Tibial artery (tissue), 4 donors: ENCODE results near the gene PDLIM5.

Experiments
- DNase-seq, 2 donors: peaks; one replicate each; pipeline ENCODE4 v3.0.0-alpha.2; 2019
- H3K27ac ChIP-seq, 2 donors: fragments of 200-600 bp; sonication (generic) in 1 of 2; 1 replicate in 1 of 2; 2 replicates in 1 of 2; pipeline ENCODE4 v1.5.1; 2018 to 2019; ENCODE audit warnings: mild to moderate bottlenecking in 1 of 2
- H3K27me3 ChIP-seq, 2 donors: fragments of 200-600 bp; sonication (generic) in 1 of 2; one replicate each; pipeline versions ENCODE4 v1.5.1 to v1.6.0; 2016 to 2019
- H3K36me3 ChIP-seq, 3 donors: fragments of 200-600 bp; sonication (generic) in 2 of 3; one replicate each; pipeline ENCODE4 v1.5.1; 2016 to 2019; ENCODE audit warnings: mild to moderate bottlenecking in 2 of 3
- H3K4me1 ChIP-seq, 4 donors: fragments of 200-600 bp; sonication (generic) in 2 of 4; 1 replicate in 3 of 4; 2 replicates in 1 of 4; pipeline ENCODE4 v1.5.1; 2016 to 2019
- H3K4me3 ChIP-seq, 2 donors: fragments of 200-600 bp; sonication (generic) in 1 of 2; 1 replicate in 1 of 2; 2 replicates in 1 of 2; pipeline ENCODE4 v1.5.1; 2018 to 2019; ENCODE audit warnings: mild to moderate bottlenecking in 2 of 2
- H3K9me3 ChIP-seq, 3 donors: fragments of 200-600 bp; sonication (generic) in 1 of 3; one replicate each; pipeline ENCODE4 v1.5.1; 2016 to 2019
- intact Hi-C: fragments of 100-400 bp; cut with DNase I; formaldehyde crosslinking; loops from one replicate; pipeline ENCODE4 v1.15.0; 2023; ENCODE audit warnings: low total_unique reads
- TF ChIP-seq, protein P1 (sequence below), 2 experiments: fragments of 200-600 bp in 1 of 2; fragments of 450-650 bp in 1 of 2; IDR thresholded peaks; one replicate each; pipeline ENCODE4 v1.5.1; 2017 to 2019; ENCODE audit warnings: antibody characterized with exemption in 2 of 2, mild to moderate bottlenecking in 1 of 2, moderate library complexity in 1 of 2

PDLIM5 gene

GRCh38 chr4:94665500-94666404 lies 214.0 kb downstream of the PDLIM5 start:
- DNase-seq, result no peak
- intact Hi-C loops, result no loop called here
- TF ChIP-seq, protein P1, sequence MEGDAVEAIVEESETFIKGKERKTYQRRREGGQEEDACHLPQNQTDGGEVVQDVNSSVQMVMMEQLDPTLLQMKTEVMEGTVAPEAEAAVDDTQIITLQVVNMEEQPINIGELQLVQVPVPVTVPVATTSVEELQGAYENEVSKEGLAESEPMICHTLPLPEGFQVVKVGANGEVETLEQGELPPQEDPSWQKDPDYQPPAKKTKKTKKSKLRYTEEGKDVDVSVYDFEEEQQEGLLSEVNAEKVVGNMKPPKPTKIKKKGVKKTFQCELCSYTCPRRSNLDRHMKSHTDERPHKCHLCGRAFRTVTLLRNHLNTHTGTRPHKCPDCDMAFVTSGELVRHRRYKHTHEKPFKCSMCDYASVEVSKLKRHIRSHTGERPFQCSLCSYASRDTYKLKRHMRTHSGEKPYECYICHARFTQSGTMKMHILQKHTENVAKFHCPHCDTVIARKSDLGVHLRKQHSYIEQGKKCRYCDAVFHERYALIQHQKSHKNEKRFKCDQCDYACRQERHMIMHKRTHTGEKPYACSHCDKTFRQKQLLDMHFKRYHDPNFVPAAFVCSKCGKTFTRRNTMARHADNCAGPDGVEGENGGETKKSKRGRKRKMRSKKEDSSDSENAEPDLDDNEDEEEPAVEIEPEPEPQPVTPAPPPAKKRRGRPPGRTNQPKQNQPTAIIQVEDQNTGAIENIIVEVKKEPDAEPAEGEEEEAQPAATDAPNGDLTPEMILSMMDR (IDR thresholded peaks at IDR 0.05), result no peak
- peaks cover 0 to 16% (median 8%) of the 10 kb centered on the region in 4 donors for H3K4me1 ChIP-seq
- H3K36me3 ChIP-seq, result peaks cover 35 to 44% (median 40%) of the 10 kb centered on the region in 3 donors
- no peaks in the 10 kb centered on the region for H3K9me3 ChIP-seq
- no peak overlapping the region for H3K4me3 ChIP-seq
- H3K27ac ChIP-seq, result no peak overlapping the region
- no peaks in the 10 kb centered on the region for H3K27me3 ChIP-seq

GRCh38 chr4:94668724-94669123 lies 217.0 kb downstream of the PDLIM5 start:
- H3K27ac ChIP-seq, result no peak overlapping the region
- DNase-seq, result no peak
- no peak overlapping the region for H3K4me3 ChIP-seq
- peaks cover 0 to 19% (median 8%) of the 10 kb centered on the region in 4 donors for H3K4me1 ChIP-seq
- H3K9me3 ChIP-seq, result no peaks in the 10 kb centered on the region
- H3K27me3 ChIP-seq, result no peaks in the 10 kb centered on the region
- intact Hi-C loops, result no loop called here
- TF ChIP-seq, protein P1 (IDR thresholded peaks at IDR 0.05), result no peak
- peaks cover 13 to 22% (median 22%) of the 10 kb centered on the region in 3 donors for H3K36me3 ChIP-seq

- Histone ChIP-seq H3K4me1 (peaks cover 0 to 19% (median 8%) of the 10 kb centered on the region in 4 donors), H3K27ac (peak overlapping the region in 1 of 2 donors; percentile 49), H3K4me3 (no peak overlapping the region), H3K36me3 (peaks cover 4 to 12% (median 10%) of the 10 kb centered on the region in 3 donors), H3K27me3 (no peaks in the 10 kb centered on the region), H3K9me3 (no peaks in the 10 kb centered on the region)
- intact Hi-C loops, result no loop called here
- DNase-seq, result no peak
- TF ChIP-seq, protein P1 (IDR thresholded peaks at IDR 0.05), result no peak
Observed at GRCh38 chr4:94669672-94670664, 218.2 kb downstream of the PDLIM5 start.

DNA sequence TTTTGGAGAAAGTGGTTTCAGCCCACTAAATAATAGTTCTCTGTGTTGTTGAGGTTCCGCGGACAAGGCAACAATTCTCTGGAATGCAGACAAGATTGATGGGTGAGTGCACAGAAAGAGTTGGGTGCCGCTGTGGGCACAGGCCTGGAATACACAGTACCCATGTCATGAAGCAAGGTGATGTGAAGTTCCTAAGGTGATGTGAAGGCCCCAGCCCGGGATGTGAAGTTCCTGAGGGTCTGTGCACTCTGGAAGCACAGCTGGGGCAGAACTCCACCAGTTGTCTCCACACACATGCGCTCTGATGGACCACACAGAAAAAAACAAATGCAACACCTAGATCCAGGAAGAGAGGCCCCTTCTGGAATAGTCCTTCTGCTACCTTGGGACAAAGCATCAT lies 219.4 kb downstream of the PDLIM5 start:
- Histone ChIP-seq H3K9me3 (no peaks in the 10 kb centered on the region), H3K4me1 (peaks cover 0 to 19% (median 8%) of the 10 kb centered on the region in 4 donors), H3K27me3 (no peaks in the 10 kb centered on the region), H3K27ac (peak overlapping the region in 1 of 2 donors; percentile 5), H3K36me3 (peaks cover 0 to 5% (median 3%) of the 10 kb centered on the region in 3 donors), H3K4me3 (no peak overlapping the region)
- no peak for DNase-seq
- TF ChIP-seq, protein P1 (IDR thresholded peaks at IDR 0.05), result no peak
- intact Hi-C loops, result no loop called here

DNA sequence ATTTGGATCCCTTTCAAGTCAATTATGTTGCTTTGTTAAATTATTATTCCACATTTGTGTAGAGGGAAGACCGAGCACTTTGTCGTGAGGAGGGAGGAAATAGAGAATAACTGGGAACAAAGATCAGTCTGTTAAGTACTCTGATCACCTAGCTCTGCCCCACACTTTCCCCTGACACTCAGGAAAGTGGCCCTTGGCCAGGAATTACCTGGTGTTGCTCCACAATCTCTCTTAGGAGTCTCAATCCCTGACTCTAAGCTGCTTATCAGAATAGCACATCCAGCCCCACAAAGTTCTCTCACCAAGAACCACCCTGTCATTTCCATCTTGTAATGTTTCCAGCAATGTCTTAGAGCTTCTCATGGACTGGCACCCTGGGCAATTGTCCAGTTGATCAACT lies 222.2 kb downstream of the PDLIM5 start:
- DNase-seq, result no peak
- Histone ChIP-seq H3K9me3 (no peaks in the 10 kb centered on the region), H3K4me3 (no peak overlapping the region), H3K36me3 (peaks cover 0 to 5% (median 0%) of the 10 kb centered on the region in 3 donors), H3K27ac (no peak overlapping the region), H3K27me3 (no peaks in the 10 kb centered on the region), H3K4me1 (peaks cover 0 to 27% (median 11%) of the 10 kb centered on the region in 4 donors)
- TF ChIP-seq, protein P1 (IDR thresholded peaks at IDR 0.05), result no peak
- intact Hi-C loops, result no loop called here
